ENCODE data around the gene NUDT22. TPM values are rescaled to one million over a fixed set of nuclear protein-coding genes. Genes with fewer than 3 reads are reported as not detected.

Gene NUDT22
- total and polyA plus RNA-seq, 2 of the 4 experiments (the other 2 are of a cell fraction): 21.3 to 44.6 TPM

- Histone ChIP-seq H4K91ac (ENCODE audit: insufficient read depth, low read depth, low read length) (peak overlapping the region; percentile 98), H3K18ac (ENCODE audit: low read depth, low read length) (no peak overlapping the region), H3K9me3 (ENCODE audit: control insufficient read depth, insufficient read depth, low read length) (no peaks in the 10 kb centered on the region), H2AFZ (replicated peaks; ENCODE audit: low read length, poor library complexity) (no peak overlapping the region), H2BK120ac (ENCODE audit: low read depth, low read length) (0 out of 2 replicates have a peak overlapping the region, but pooled peaks have one; percentile 73), H3K9ac (ENCODE audit: low read depth, low read length) (peak overlapping the region; percentile 77), H3K56ac (ENCODE audit: extremely low read depth, insufficient read depth, low read length) (peak overlapping the region; percentile 44; the same call in 1 of the 2 replicates), H3K27ac (ENCODE audit: insufficient read depth, low read length) (peak overlapping the region; percentile 98), H3K4me3 (ENCODE audit: insufficient read depth, low read depth, low read length) (peak overlapping the region; percentile 95), H3K14ac (replicated peaks; ENCODE audit: low read depth, low read length) (peak overlapping the region; percentile 68), H3K4me1 (ENCODE audit: control insufficient read depth, insufficient read depth, low read length) (peaks cover 12% of the 10 kb centered on the region), H3K9me1 (ENCODE audit: insufficient read depth, low read length) (peaks cover 11% of the 10 kb centered on the region), H2BK20ac (ENCODE audit: low read depth, low read length) (no peak overlapping the region), H3K4ac (ENCODE audit: low read depth, low read length) (peak overlapping the region; percentile 77), H3K23ac (ENCODE audit: low read depth, low read length) (peak overlapping the region; percentile 76; the same call in 1 of the 2 replicates), H2AK5ac (ENCODE audit: low read depth, low read length) (peak overlapping the region; percentile 100), H4K8ac (ENCODE audit: low read depth in 2 of 2, low read length in 2 of 2) (peak overlapping the region; percentile 65 to 79; a peak in 3 of 4 replicates), H2AK9ac (replicated peaks; ENCODE audit: low read depth, low read length, poor library complexity) (peak overlapping the region; percentile 100), H4K5ac (ENCODE audit: low read depth, low read length) (no peak overlapping the region), H2BK15ac (ENCODE audit: low read depth, low read length) (0 out of 3 replicates have a peak overlapping the region, but pooled peaks have one; percentile 25), H4K20me1 (ENCODE audit: insufficient read depth, low read length) (peaks cover 26% of the 10 kb centered on the region), H3K79me1 (ENCODE audit: low read depth in 1 of 2, low read length in 2 of 2) (peaks cover 14 to 35% of the 10 kb centered on the region in 2 experiments; a peak in 3 of 4 replicates), H3K4me2 (ENCODE audit: low read depth, low read length) (peak overlapping the region; percentile 96), H3K27me3 (ENCODE audit: control insufficient read depth, insufficient read depth, low read length) (no peaks in the 10 kb centered on the region), H3K36me3 (ENCODE audit: control insufficient read depth, insufficient read depth, low read length) (peaks cover 12% of the 10 kb centered on the region), H2BK5ac (ENCODE audit: low read depth, low read length, poor library complexity, severe bottlenecking) (peak overlapping the region; percentile 98)
- dilution Hi-C loops (cut with HindIII; ENCODE audit: low sequenced_read_pairs, unreplicated experiment) (no loop called here), in situ Hi-C loops (cut with MboI; ENCODE audit: low sequenced_read_pairs) (no loop called here), intact Hi-C loops (cut with micrococcal nuclease) (no loop called here)
- CTCF ChIA-PET: no interaction called here
- POLR2A ChIA-PET (ENCODE audit: unreplicated experiment): no interaction called here
- no peak for TF ChIP-seq ELK1 (IDR thresholded peaks at IDR 0.05; ENCODE audit: borderline replicate concordance, low read depth, low read length)
- TF ChIP-seq BHLHE40 (IDR thresholded peaks at IDR 0.05; ENCODE audit: low read depth, low read length): no peak
- no peak for TF ChIP-seq MXI1 (IDR thresholded peaks at IDR 0.05; ENCODE audit: borderline replicate concordance, low read depth, low read length)
- TF ChIP-seq RCOR1 (IDR thresholded peaks at IDR 0.05; ENCODE audit: insufficient replicate concordance, low read length): no peak
- no peak for TF ChIP-seq RAD21 (IDR thresholded peaks at IDR 0.05; ENCODE audit: low read length)
- no peak for TF ChIP-seq RFX5 (IDR thresholded peaks at IDR 0.05; ENCODE audit: low read depth, low read length)
- no peak for TF ChIP-seq MAZ (IDR thresholded peaks at IDR 0.05; ENCODE audit: borderline replicate concordance, low read depth, low read length)
- TF ChIP-seq MAFK (IDR thresholded peaks at IDR 0.05; ENCODE audit: low read depth, low read length): no peak
- TF ChIP-seq SMC3 (IDR thresholded peaks at IDR 0.05; ENCODE audit: low read depth, low read length): no peak
- no peak for TF ChIP-seq NFE2L2 (IDR thresholded peaks at IDR 0.05; ENCODE audit: low read depth, low read length)
- TF ChIP-seq CEBPB (IDR thresholded peaks at IDR 0.05; ENCODE audit: low read depth, low read length): no peak
- no peak for TF ChIP-seq POLR2A (IDR thresholded peaks at IDR 0.05; ENCODE audit: low read depth, low read length)
- no peak for TF ChIP-seq CTCF (conservative IDR thresholded peaks at IDR 0.05; ENCODE audit: low read depth, low read length)
- no peak for TF ChIP-seq CHD1 (IDR thresholded peaks at IDR 0.05; ENCODE audit: low read depth, low read length)
- TF ChIP-seq USF2 (IDR thresholded peaks at IDR 0.05; ENCODE audit: low read depth, low read length): no peak
- no peak for TF ChIP-seq FOS (IDR thresholded peaks at IDR 0.05; ENCODE audit: low read depth, low read length)
- WGBS, 2 experiments (ENCODE audit: extremely low coverage in 2 of 2, insufficient read length in 1 of 2): 80% methylated on average over 1 of the region's 6 CpGs; no CpG with 5 or more reads in 1 of the 2 experiments
- no TSS peak for BruUV-seq (replicated peaks)
- ATAC-seq (ENCODE audit: low read depth) (no peak), DNase-seq (no peak)
Measured at GRCh38 chr11:64244966-64245365, 18.9 kb downstream of the NUDT22 start.

Measured in IMR-90 (cell line).